GM20000 (cell line): ENCODE measurements around the gene SLC10A2.

Experiments used
- DNase-seq: peaks from one replicate; pipeline ENCODE4 v3.0.0; 2012; ENCODE audit warnings: low spot score
- TF ChIP-seq, protein P1 (sequence below): IDR thresholded peaks from 2 replicates; pipeline ENCODE4 v1.5.1; 2012; ENCODE audit warnings: mild to moderate bottlenecking, control low read depth; ENCODE audit errors: extremely low read depth, missing control alignments

Gene SLC10A2

DNA sequence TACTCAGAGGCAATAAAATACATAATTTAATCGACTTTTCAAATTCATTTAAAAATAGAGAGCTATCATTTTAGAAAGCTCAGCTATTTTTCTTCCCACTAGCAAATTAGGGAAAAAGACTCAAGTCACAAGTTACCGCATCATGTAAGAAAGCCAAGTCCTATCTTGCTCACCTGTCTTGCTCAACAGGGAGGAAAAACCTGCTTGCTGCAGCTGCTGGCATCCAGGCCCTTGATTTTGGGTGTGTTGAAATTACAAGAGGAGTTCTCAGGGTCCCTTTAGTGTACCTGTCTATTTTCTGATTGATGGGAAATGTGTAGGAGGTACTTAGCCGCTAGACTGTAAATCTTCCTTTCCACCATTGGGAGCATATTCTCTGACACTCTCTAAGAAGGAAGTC is 22.2 kb downstream of the SLC10A2 start:
- no peak for DNase-seq
- TF ChIP-seq, protein P1, sequence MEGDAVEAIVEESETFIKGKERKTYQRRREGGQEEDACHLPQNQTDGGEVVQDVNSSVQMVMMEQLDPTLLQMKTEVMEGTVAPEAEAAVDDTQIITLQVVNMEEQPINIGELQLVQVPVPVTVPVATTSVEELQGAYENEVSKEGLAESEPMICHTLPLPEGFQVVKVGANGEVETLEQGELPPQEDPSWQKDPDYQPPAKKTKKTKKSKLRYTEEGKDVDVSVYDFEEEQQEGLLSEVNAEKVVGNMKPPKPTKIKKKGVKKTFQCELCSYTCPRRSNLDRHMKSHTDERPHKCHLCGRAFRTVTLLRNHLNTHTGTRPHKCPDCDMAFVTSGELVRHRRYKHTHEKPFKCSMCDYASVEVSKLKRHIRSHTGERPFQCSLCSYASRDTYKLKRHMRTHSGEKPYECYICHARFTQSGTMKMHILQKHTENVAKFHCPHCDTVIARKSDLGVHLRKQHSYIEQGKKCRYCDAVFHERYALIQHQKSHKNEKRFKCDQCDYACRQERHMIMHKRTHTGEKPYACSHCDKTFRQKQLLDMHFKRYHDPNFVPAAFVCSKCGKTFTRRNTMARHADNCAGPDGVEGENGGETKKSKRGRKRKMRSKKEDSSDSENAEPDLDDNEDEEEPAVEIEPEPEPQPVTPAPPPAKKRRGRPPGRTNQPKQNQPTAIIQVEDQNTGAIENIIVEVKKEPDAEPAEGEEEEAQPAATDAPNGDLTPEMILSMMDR = no peak

DNA sequence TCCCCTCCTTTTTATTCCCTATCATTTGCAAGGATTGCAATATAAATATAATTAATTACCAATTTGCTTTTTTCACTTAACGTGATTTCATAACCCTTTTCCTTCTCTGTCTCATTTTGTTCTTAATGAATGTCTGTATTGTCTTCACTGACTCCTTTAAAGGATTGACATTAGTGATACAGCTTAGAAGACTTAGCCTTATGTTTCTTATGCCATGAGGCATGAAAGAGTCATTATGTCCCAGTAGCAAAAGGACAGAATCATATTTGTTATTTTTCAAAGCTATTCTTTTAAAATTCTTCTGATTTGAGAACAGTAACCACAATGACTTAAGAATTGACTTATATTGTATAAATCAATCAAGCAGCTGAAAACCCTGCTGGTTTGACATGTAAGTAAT is 26.2 kb downstream of the SLC10A2 start:
- TF ChIP-seq, protein P1 = no peak
- no peak for DNase-seq

DNA sequence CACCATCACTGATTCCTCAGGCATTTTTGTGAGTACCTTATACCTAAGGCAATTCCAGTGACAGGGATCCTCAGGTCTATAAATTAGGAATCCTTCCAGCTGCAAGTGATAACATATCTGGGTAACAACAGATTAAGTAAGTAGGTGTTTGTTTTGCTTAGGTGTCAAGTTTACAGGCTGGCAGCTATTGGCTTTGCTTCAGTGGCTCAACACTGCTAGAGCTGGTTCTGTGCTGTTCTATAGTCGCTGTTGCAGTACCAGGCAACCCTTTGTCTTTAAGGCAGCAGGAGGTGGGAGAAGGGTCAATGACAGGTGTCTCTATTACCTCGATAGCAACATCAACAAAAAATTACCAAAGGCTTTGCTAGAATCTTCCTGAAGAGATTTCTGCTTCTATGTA is 27.0 kb downstream of the SLC10A2 start:
- TF ChIP-seq, protein P1 = no peak
- DNase-seq = no peak

DNA sequence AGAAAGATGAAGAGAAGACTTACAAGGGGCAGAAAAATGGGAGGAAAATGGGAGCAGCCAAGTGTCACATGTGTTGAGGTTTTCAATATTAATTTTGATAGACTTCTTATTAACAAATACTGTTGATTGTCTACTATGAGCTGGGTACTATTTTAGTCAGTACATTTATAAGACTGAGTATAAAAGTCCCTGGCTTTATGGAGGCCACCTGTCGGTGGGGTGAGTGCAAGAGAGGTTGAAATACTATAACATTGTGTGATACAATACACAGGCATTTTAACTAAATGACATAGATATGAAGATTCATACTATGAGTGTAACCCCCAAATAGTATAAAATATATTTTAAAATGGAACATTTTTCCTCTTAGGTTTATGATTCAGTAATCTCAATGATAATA is 29.9 kb downstream of the SLC10A2 start:
- TF ChIP-seq, protein P1 = no peak
- no peak for DNase-seq

DNA sequence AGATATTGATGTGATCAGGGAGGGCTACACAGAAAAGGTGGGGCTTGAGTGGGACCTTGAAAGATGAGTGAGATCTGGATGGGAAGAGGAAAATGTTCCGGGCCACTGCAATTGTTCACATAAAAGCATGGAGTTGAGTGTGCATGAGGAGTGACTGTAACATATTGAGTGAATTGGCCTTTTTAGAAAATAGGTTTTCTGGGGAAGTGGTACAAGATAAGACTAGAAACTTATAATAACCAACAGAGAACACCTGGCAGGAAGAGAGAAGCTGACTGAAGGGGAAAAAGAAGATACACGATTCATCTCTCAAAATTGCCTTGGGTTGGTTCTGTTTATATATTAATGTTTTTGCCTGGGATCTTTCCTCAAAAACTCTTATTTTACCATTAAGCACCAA is 32.2 kb downstream of the SLC10A2 start:
- TF ChIP-seq, protein P1 = no peak
- DNase-seq = no peak

DNA sequence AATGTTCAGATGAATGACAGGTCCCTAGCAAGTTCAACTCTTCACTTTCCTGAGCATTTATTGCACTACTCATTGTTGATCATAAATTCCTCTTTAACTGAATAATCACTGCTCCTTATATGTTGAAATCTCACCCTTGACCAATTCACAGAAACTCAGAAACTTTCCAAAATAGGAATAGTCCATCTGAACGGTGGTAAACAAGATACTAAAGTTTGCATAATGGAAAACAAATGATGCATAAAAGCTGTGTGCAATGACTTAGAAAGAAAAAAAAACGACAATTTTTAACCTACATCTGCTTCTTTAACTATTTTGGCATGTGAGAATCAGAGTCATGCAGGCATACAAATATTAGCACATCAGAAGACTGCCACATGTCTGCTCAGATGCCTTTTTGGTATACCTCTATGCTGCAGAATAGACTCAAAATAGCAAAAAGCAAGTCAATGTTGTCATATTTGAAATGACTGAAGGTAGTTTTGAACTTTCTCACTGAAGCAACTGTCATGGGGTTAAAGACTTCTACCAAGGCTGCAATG is 34.8 kb downstream of the SLC10A2 start:
- peak; percentile 58 for DNase-seq
- TF ChIP-seq, protein P1 = no peak

DNA sequence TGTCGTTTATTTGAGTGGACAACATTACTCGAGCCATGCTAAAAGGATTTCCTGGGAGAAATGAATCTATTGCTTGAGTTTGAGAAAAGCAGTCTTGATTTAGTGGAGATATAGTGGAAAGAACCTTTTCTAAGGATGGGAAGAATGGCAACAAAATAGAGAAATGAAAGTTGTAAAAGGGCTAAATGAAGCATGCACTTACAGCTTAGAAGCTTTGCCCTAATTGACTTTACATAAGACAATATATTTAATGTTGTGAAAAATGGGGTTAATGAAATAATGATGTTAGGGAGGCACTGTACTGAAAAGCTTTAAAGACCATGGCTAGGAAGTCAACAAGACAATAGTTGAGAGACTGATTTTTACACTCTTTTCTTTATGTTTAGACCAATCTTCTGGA is 35.4 kb downstream of the SLC10A2 start:
- TF ChIP-seq, protein P1 = no peak
- no peak for DNase-seq
